HG03469 (cell line): ENCODE data around the gene FHOD3.

Experiments used
- ATAC-seq: cut with Tn5 transposase; IDR thresholded peaks from one replicate; pipeline ENCODE4 v1.9.1; 2021; ENCODE audit warnings: mild to moderate bottlenecking, moderate library complexity, moderate number of reproducible peaks; ENCODE audit not compliant: unreplicated experiment

FHOD3 gene

DNA sequence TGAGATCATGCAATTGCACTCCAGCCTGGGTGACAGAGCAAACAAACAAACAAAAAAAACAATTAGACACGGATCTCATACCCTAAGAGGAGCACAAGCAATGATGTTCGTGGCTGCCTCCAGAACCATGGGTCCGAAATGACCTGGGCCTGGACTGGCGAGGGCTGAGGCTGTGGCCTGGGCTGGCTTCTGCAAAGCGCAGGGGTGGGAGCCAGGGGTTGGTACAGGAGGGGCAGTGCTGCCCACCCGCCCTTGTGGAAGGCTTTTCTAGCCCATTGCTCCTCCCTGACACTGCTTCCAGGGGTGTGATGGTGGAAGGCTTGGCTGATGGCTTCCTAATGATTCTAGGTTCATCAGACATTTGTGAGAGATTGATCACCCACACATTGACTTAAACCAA lies 167.8 kb downstream of the FHOD3 start:
- ATAC-seq = no peak

GRCh38 chr18:36465970-36466369 lies 168.5 kb downstream of the FHOD3 start:
- no peak for ATAC-seq

DNA sequence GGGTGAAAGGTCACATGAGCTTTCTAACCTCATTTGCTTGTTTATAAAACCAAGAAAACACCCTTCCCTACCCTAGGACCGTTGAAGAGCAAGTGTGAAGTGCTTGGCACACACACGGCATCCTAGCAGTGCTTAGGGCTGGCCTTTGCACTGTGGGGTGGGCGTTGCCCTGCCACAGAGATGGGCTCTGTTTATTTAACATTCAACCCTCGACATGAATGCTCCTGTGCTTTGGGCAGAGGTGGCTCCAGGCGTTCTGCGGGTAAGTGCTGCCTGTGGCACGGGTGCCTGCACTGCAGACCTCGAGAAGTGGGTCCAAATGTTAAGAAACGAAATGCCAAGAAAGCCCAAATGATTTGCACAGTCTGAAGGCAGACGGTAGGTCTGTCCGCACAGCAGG lies 170.1 kb downstream of the FHOD3 start:
- ATAC-seq = no peak

- no peak for ATAC-seq
Measured at GRCh38 chr18:36468161-36468560, 170.6 kb downstream of the FHOD3 start.

GRCh38 chr18:36469461-36469860 lies 171.9 kb downstream of the FHOD3 start:
- no peak for ATAC-seq

DNA sequence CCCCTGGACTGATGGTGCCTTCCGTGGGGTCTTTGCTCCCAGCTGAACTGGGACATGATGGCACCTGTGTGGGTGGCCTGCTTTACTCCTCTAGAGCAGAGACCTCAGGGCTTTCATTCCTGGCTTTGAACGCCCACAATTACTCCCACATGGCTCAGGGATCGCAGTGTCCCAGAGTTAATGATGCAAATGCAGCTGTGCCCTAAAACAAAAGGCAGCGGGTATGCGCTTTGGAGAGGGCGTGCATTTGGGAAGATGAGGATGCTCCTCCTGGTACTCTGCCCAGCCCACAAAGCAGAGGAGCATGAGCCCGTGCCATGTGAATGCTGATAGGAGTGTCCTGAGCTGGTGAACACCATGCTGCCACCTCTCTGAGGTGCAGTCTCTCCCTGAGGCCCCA lies 173.4 kb downstream of the FHOD3 start:
- no peak for ATAC-seq

DNA sequence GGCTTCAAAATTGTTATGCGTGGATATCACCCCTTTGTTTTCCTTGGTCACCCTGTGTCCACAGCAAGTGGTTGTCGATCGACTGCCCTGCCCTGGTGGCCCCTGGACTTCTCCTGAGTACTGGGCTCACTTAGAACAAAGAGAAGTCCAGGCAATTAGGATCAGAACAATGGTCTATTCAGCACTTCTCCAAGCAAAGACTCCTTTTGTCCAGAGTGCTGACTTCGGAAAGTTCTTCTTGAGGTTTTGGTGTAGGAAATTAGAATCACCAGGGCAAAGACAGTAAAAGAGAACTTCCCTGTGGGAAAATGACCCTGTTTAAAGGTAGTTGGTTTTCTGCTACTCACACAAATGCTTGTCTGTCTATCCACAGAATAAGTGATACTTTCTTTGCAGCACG lies 173.9 kb downstream of the FHOD3 start:
- no peak for ATAC-seq

- ATAC-seq = no peak
Measured at GRCh38 chr18:36476433-36476832, 178.9 kb downstream of the FHOD3 start.

- ATAC-seq = no peak
Measured at GRCh38 chr18:36477776-36478175, 180.3 kb downstream of the FHOD3 start.

GRCh38 chr18:36481201-36481657 lies 183.7 kb downstream of the FHOD3 start:
- ATAC-seq = no peak

GRCh38 chr18:36481935-36482334 lies 184.4 kb downstream of the FHOD3 start:
- no peak for ATAC-seq

GRCh38 chr18:36484591-36484990 lies 187.1 kb downstream of the FHOD3 start:
- ATAC-seq = no peak

- ATAC-seq = no peak
Measured at GRCh38 chr18:36485772-36486171, 188.3 kb downstream of the FHOD3 start.

DNA sequence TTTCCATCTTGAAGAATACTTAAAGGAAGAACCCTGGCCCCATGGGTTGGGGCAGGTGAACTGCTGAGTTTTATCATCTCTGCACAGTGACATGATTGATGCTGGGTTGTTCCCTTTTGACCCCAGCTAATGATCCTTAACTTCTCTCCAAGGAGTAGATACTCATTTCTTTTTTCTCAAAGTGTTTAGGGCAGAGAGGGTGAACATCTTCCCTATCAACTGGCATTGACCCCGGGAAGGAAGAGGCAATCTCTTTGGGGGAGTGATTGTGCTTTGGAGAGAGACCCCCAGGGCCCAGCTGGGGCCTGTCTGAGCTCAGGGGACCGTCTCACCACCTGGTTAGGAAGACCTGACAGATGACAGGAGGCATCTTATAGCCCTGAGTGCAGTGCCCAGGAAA lies 190.6 kb downstream of the FHOD3 start:
- ATAC-seq = no peak

DNA sequence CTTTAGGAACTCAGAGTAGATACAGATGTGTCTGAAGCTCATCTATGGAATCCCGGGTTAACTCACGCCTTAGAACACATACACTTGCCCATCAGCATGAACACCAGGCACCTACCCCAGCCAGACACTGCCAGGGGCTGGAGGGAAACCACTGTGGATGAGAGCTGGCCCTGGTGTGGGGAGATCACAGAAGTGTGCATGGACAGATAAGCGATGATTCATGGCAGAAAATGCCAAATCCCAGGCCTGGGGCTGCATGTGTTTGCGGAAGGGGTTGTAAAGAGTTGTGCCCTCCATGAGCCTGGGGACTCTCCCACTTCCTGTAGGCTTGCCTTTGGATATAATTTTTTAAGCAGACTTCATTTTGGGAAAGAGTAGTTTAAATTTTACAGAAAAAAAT lies 193.4 kb downstream of the FHOD3 start:
- no peak for ATAC-seq

- ATAC-seq = no peak
Measured at GRCh38 chr18:36492604-36493329, 195.3 kb downstream of the FHOD3 start.

DNA sequence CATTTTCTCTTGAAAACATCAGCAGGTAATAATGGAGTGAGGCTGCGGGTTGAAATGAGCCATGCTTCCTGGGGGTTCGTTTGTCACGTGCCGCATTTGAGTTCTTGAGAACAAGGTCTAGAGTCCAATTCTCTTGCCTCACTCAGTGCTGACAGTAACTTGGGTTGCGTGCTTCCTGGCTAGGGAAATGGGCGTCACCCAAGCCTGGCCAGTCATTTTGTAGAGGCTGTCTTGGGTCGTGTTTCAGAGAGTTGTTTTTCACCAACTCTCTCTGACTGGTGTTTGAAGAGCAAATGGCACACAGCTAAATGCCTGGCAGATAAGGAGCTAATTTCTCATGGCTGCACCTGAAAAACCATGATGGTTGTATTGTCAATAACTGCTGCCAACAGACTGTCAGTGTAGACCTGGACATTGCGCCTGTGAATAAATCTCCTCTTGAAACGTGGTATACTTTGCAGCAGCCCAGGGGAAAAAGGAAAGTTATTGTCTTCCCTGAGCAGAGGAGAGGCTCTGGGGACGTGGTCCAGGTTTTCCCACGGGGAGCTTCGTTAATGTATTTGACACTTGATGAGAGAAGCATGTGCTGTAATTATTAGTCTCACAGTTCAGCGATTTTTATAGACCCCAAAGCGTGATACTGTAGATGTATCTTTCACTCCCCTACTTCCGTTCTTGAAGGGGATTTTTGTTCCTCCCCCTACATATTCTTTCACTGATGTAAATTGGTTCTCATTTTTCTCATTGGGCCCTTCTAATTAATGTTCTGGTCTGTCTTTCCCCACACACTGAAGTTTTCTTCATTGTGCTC lies 196.0 kb downstream of the FHOD3 start:
- ATAC-seq = no peak

DNA sequence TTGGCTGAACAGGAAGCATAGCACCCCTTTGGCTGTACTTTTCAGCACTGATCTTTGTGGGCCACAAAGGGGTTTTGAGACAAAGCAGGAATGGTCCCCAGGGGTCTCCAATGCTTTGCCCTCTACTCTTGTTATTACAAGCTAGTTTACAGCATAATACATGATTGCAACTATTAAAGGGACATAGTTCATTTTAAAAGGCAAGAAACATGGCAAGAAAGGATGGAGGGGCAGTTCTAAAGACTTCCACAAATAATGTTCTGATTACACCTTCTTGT lies 196.6 kb downstream of the FHOD3 start:
- ATAC-seq = no peak

DNA sequence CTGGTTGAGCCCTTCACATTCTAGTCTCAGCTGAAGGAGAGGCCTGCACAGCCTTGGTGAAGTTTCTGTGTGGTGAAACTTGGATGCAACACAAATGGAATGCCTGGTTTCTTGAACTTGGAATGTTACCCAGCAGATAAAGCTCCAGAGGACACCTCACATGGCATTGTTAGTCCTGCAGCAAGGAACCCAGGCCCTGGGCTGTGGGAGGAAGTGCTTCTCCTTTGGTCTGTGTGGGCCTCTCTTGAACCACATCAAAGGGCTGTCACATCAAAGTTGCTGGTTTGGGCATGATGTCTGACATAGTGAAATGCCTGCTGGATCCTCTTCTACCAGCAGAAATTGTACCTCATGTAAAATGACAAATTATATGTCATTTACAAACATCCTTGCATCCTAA lies 198.5 kb downstream of the FHOD3 start:
- no peak for ATAC-seq

GRCh38 chr18:36499938-36500337 lies 202.4 kb downstream of the FHOD3 start:
- ATAC-seq = peak; percentile 84

DNA sequence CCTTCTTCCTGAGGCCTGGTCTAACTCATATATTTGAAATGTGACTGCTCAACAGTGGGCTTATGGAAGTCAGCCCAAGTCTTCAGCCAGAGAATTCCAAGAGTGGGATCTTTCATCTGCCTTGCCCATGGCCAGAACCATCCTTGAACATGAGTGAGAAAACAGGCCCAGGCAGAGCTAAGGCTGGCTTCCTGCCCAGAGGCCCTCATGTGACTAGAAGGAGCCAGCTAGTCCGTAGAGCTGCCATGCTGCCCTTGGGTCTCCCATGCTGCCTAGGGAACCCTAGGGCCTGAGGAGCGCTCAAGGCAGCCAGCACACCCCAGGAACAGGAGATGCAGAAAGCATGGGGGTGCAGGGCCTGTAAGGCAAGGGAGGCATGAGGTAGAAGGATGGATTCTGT lies 203.6 kb downstream of the FHOD3 start:
- ATAC-seq = no peak

- ATAC-seq = no peak
Measured at GRCh38 chr18:36503477-36503876, 206.0 kb downstream of the FHOD3 start.

GRCh38 chr18:36504928-36505327 lies 207.4 kb downstream of the FHOD3 start:
- no peak for ATAC-seq
